Measurements from ENCODE around the gene NBEA.
A peak's percentile ranks its signal among the peaks of the same experiment; 100 is the strongest.

NBEA gene

GRCh38 chr13:35165205-35165604 is 223.1 kb downstream of the NBEA start:
- H3K4me1 ChIP-seq (ENCODE audit: control insufficient read depth, insufficient read depth, low read length), result no peaks in the 10 kb centered on the region
- H3K4me3 ChIP-seq (ENCODE audit: low read length), result no peak overlapping the region
- no peaks in the 10 kb centered on the region for H3K27me3 ChIP-seq (replicated peaks; ENCODE audit: control insufficient read depth, insufficient read depth, low read length)
- no peaks in the 10 kb centered on the region for H3K36me3 ChIP-seq (ENCODE audit: control insufficient read depth, insufficient read depth, low read length, severe bottlenecking)
- peak; percentile 28 for DNase-seq (ENCODE audit: low read depth)
- no peak overlapping the region for H3K9ac ChIP-seq (ENCODE audit: low read length)
- no peaks in the 10 kb centered on the region for H3K9me3 ChIP-seq (ENCODE audit: control insufficient read depth, low read length)

DNA sequence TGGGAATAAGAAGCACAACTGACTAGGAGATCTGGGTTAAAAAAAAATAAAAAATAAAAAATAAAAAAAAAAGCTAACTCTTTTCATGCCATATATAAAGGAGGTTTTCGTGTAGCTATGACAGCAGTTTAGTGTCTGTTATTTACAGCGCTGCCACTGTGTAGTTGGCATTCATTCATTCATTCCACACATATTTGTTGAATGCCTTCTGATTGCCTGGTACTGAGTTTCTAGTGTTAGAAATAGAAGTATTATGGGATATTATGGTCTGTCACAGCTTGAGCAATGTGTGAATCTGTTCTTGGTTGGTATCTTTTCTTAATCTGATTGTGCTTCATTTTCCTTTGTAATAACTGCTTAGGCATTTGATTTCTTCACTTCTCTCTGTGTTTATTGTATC is 237.4 kb downstream of the NBEA start:
- Histone ChIP-seq H3K4me1 (ENCODE audit: control insufficient read depth, insufficient read depth, low read length) (peaks cover 13% of the 10 kb centered on the region), H3K27me3 (replicated peaks; ENCODE audit: control insufficient read depth, insufficient read depth, low read length) (no peaks in the 10 kb centered on the region), H3K4me3 (ENCODE audit: low read length) (no peak overlapping the region), H3K9me3 (ENCODE audit: control insufficient read depth, low read length) (no peaks in the 10 kb centered on the region), H3K36me3 (ENCODE audit: control insufficient read depth, insufficient read depth, low read length, severe bottlenecking) (peaks cover 8% of the 10 kb centered on the region), H3K9ac (ENCODE audit: low read length) (no peak overlapping the region)
- DNase-seq (ENCODE audit: low read depth), result peak; percentile 43

DNA sequence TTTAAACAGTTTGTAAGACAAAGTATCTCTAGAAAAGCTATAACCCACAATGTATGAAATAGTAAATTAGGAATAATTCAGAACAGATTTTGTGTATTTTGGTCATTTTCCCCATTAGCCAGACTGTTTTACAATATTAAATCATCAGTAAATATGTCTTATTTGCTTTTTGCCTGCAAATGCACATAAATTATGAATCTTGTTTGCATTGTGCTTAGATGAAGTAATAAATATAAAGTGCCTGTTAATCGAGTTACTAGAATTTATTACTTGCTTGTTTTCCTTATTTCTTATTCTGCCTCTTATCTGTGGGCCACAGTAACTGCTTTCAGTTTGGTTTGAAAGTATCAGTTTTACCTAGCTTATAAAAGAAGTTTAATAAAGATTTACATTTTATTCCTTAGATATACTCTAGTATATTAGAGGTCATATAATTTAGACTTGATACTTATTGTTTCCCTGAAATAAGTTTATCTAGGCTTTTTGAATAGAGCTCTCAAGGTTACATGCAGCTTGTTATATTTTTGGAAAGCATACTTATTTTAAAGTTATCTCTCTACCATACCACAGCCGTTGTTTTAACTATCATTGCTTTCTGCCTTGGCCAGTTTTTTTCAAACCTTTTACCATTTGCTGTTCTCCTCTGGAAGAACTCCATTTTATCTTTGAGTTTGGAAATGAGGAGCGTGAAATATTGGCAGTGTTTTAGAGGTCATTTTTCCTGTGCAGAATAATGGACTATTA is 238.0 kb downstream of the NBEA start:
- no peak for DNase-seq (ENCODE audit: low read depth)
- no peak overlapping the region for H3K4me3 ChIP-seq (ENCODE audit: low read length)
- peaks cover 13% of the 10 kb centered on the region for H3K4me1 ChIP-seq (ENCODE audit: control insufficient read depth, insufficient read depth, low read length)
- peaks cover 8% of the 10 kb centered on the region for H3K36me3 ChIP-seq (ENCODE audit: control insufficient read depth, insufficient read depth, low read length, severe bottlenecking)
- no peaks in the 10 kb centered on the region for H3K9me3 ChIP-seq (ENCODE audit: control insufficient read depth, low read length)
- H3K9ac ChIP-seq (ENCODE audit: low read length), result no peak overlapping the region
- no peaks in the 10 kb centered on the region for H3K27me3 ChIP-seq (replicated peaks; ENCODE audit: control insufficient read depth, insufficient read depth, low read length)

GRCh38 chr13:35190241-35190640 is 248.2 kb downstream of the NBEA start:
- H3K36me3 ChIP-seq (ENCODE audit: control insufficient read depth, insufficient read depth, low read length, severe bottlenecking), result no peaks in the 10 kb centered on the region
- no peak overlapping the region for H3K9ac ChIP-seq (ENCODE audit: low read length)
- DNase-seq (ENCODE audit: low read depth), result peak; percentile 77
- no peaks in the 10 kb centered on the region for H3K27me3 ChIP-seq (replicated peaks; ENCODE audit: control insufficient read depth, insufficient read depth, low read length)
- no peaks in the 10 kb centered on the region for H3K4me1 ChIP-seq (ENCODE audit: control insufficient read depth, insufficient read depth, low read length)
- H3K9me3 ChIP-seq (ENCODE audit: control insufficient read depth, low read length), result peaks cover 8% of the 10 kb centered on the region
- no peak overlapping the region for H3K4me3 ChIP-seq (ENCODE audit: low read length)

- Histone ChIP-seq H3K27me3 (replicated peaks; ENCODE audit: control insufficient read depth, insufficient read depth, low read length) (no peaks in the 10 kb centered on the region), H3K4me1 (ENCODE audit: control insufficient read depth, insufficient read depth, low read length) (no peaks in the 10 kb centered on the region), H3K9me3 (ENCODE audit: control insufficient read depth, low read length) (peaks cover 8% of the 10 kb centered on the region), H3K4me3 (ENCODE audit: low read length) (no peak overlapping the region), H3K36me3 (ENCODE audit: control insufficient read depth, insufficient read depth, low read length, severe bottlenecking) (no peaks in the 10 kb centered on the region), H3K9ac (ENCODE audit: low read length) (no peak overlapping the region)
- no peak for DNase-seq (ENCODE audit: low read depth)
Measured at GRCh38 chr13:35191883-35192282, 249.8 kb downstream of the NBEA start.

DNA sequence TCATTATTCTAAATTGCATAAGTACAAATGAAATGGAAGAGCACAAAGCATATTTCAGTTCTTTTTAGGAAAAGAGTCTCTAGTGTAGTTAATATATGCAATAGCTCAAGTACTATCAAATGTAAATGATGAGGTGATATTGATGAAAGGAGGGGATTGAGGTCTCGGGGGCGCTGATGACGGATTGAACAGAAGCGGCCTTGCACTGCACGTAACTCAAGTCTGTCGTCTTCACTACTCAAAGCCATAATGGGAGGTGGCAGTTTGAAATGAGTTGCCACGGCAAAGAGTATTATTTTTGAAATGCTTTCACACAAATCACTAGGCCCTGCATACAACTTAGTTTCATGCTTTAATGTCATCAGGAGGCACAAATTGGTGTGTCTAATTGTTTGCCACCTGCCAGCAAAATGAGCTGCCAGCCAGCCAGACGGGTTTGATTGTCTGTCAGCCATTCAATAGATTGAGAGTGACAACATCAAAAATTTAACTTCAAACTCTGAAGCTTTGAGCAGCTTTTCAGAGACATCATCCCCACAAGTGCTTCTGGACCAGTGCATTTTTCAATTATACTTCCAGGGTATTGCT is 256.6 kb downstream of the NBEA start:
- Histone ChIP-seq H3K9ac (ENCODE audit: low read length) (no peak overlapping the region), H3K4me3 (ENCODE audit: low read length) (no peak overlapping the region), H3K36me3 (ENCODE audit: control insufficient read depth, insufficient read depth, low read length, severe bottlenecking) (no peaks in the 10 kb centered on the region), H3K9me3 (ENCODE audit: control insufficient read depth, low read length) (no peaks in the 10 kb centered on the region), H3K27me3 (replicated peaks; ENCODE audit: control insufficient read depth, insufficient read depth, low read length) (no peaks in the 10 kb centered on the region), H3K4me1 (ENCODE audit: control insufficient read depth, insufficient read depth, low read length) (no peaks in the 10 kb centered on the region)
- DNase-seq (ENCODE audit: low read depth), result no peak

DNA sequence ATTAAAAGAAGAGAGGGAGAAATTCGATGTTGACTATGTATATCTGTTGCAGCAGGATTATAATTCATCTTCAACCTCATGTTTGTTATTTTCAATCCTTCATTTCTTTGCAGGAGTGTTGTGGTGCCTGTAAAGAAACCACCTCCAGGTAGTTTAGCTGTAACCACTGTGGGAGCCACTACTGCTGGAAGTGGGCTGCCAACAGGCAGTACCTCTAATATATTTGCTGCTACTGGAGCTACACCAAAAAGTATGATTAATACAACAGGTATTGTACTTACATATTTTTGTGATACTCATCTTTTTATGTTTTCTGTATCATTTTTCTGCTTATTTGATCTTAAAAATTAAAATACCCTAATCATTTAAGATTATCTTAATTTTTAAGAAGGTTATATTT is 266.5 kb downstream of the NBEA start:
- peak; percentile 8 for DNase-seq (ENCODE audit: low read depth)

GRCh38 chr13:35210261-35210660 is 268.2 kb downstream of the NBEA start:
- Histone ChIP-seq H3K4me3 (ENCODE audit: low read length) (no peak overlapping the region), H3K4me1 (ENCODE audit: control insufficient read depth, insufficient read depth, low read length) (no peaks in the 10 kb centered on the region), H3K9ac (ENCODE audit: low read length) (no peak overlapping the region), H3K9me3 (ENCODE audit: control insufficient read depth, low read length) (no peaks in the 10 kb centered on the region), H3K36me3 (ENCODE audit: control insufficient read depth, insufficient read depth, low read length, severe bottlenecking) (peaks cover 3% of the 10 kb centered on the region), H3K27me3 (replicated peaks; ENCODE audit: control insufficient read depth, insufficient read depth, low read length) (no peaks in the 10 kb centered on the region)
- peak; percentile 50 for DNase-seq (ENCODE audit: low read depth)

More for the DNA sequence above, 266.5 kb downstream of the NBEA start:
- Histone ChIP-seq H3K9me3 (ENCODE audit: control insufficient read depth, low read length) (no peaks in the 10 kb centered on the region), H3K36me3 (ENCODE audit: control insufficient read depth, insufficient read depth, low read length, severe bottlenecking) (peaks cover 3% of the 10 kb centered on the region), H3K4me1 (ENCODE audit: control insufficient read depth, insufficient read depth, low read length) (no peaks in the 10 kb centered on the region), H3K9ac (ENCODE audit: low read length) (no peak overlapping the region), H3K27me3 (replicated peaks; ENCODE audit: control insufficient read depth, insufficient read depth, low read length) (no peaks in the 10 kb centered on the region), H3K4me3 (ENCODE audit: low read length) (no peak overlapping the region)

DNA sequence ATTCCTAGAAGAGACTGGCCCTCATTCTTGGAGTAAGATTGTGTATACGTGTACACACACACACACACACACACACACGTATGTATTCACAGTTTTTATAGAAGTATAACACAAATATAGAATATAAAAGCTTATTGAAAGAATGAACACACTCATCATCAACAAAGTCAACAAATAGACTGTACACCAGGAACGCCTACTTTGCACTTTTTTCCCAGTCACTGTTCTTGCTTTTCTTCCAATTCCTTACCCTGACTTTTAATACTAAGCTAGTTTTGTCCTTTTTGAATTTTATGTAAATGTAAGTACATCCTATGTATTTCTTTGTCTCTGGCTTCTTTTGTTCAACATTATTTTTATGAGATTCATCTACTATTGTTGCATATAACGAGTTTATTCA is 269.9 kb downstream of the NBEA start:
- H3K27me3 ChIP-seq (replicated peaks; ENCODE audit: control insufficient read depth, insufficient read depth, low read length), result no peaks in the 10 kb centered on the region
- no peaks in the 10 kb centered on the region for H3K9me3 ChIP-seq (ENCODE audit: control insufficient read depth, low read length)
- peaks cover 3% of the 10 kb centered on the region for H3K36me3 ChIP-seq (ENCODE audit: control insufficient read depth, insufficient read depth, low read length, severe bottlenecking)
- no peak overlapping the region for H3K4me3 ChIP-seq (ENCODE audit: low read length)
- no peaks in the 10 kb centered on the region for H3K4me1 ChIP-seq (ENCODE audit: control insufficient read depth, insufficient read depth, low read length)
- DNase-seq (ENCODE audit: low read depth), result no peak
- H3K9ac ChIP-seq (ENCODE audit: low read length), result no peak overlapping the region

GRCh38 chr13:35213911-35214310 is 271.8 kb downstream of the NBEA start:
- Histone ChIP-seq H3K27me3 (replicated peaks; ENCODE audit: control insufficient read depth, insufficient read depth, low read length) (no peaks in the 10 kb centered on the region), H3K36me3 (ENCODE audit: control insufficient read depth, insufficient read depth, low read length, severe bottlenecking) (peaks cover 3% of the 10 kb centered on the region), H3K9me3 (ENCODE audit: control insufficient read depth, low read length) (no peaks in the 10 kb centered on the region), H3K9ac (ENCODE audit: low read length) (no peak overlapping the region), H3K4me1 (ENCODE audit: control insufficient read depth, insufficient read depth, low read length) (no peaks in the 10 kb centered on the region), H3K4me3 (ENCODE audit: low read length) (no peak overlapping the region)
- no peak for DNase-seq (ENCODE audit: low read depth)

DNA sequence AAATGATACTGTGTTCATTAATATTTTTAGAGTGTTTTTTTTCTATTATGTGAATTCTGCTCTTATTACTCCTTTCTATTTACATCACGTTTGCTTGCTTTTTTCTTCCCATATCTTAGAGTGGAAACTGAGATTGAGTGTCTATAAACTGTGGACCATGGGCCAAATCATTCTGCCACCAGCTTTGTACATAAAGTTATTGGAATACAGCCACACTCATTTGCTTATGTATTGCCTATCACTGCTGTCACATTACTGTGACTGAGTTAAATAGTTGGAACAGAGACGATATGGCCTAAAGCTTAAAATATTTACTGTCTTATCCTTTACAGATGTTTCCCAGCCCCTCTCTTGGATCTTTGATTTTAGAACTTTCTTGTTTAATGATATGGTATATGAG is 274.1 kb downstream of the NBEA start:
- Histone ChIP-seq H3K4me3 (ENCODE audit: low read length) (no peak overlapping the region), H3K9me3 (ENCODE audit: control insufficient read depth, low read length) (no peaks in the 10 kb centered on the region), H3K4me1 (ENCODE audit: control insufficient read depth, insufficient read depth, low read length) (no peaks in the 10 kb centered on the region), H3K27me3 (replicated peaks; ENCODE audit: control insufficient read depth, insufficient read depth, low read length) (no peaks in the 10 kb centered on the region), H3K36me3 (ENCODE audit: control insufficient read depth, insufficient read depth, low read length, severe bottlenecking) (peaks cover 3% of the 10 kb centered on the region), H3K9ac (ENCODE audit: low read length) (no peak overlapping the region)
- no peak for DNase-seq (ENCODE audit: low read depth)

GRCh38 chr13:35219021-35219420 is 277.0 kb downstream of the NBEA start:
- no peak overlapping the region for H3K9ac ChIP-seq (ENCODE audit: low read length)
- H3K4me1 ChIP-seq (ENCODE audit: control insufficient read depth, insufficient read depth, low read length), result no peaks in the 10 kb centered on the region
- no peaks in the 10 kb centered on the region for H3K36me3 ChIP-seq (ENCODE audit: control insufficient read depth, insufficient read depth, low read length, severe bottlenecking)
- H3K4me3 ChIP-seq (ENCODE audit: low read length), result no peak overlapping the region
- no peak for DNase-seq (ENCODE audit: low read depth)
- H3K27me3 ChIP-seq (replicated peaks; ENCODE audit: control insufficient read depth, insufficient read depth, low read length), result no peaks in the 10 kb centered on the region
- no peaks in the 10 kb centered on the region for H3K9me3 ChIP-seq (ENCODE audit: control insufficient read depth, low read length)
